ENCODE data around the gene ANKLE1.

- TF ChIP-seq EZH2 (IDR thresholded peaks at IDR 0.05; ENCODE audit: borderline replicate concordance, low read length) (no peak), CTCF (IDR thresholded peaks at IDR 0.05; ENCODE audit: low read length) (no peak)
Measured at GRCh38 chr19:17243211-17243829, 38.4 kb upstream of the ANKLE1 start.

All from OCI-LY1 (cell line).